GM19467 (cell line): ENCODE results near the gene ZNF624.
"Not testable (repeated sequence)": the region's sequence is repeated elsewhere in the genome, so short reads cannot be mapped to it uniquely, and the experiment has no call there.

Source experiments
- ATAC-seq: cut with Tn5 transposase; IDR thresholded peaks from one replicate; pipeline ENCODE4 v1.9.1; 2021; ENCODE audit warnings: mild to moderate bottlenecking, moderate library complexity; ENCODE audit not compliant: unreplicated experiment

Gene ZNF624

GRCh38 chr17:16653367-16654041 is at the start of gene ZNF624:
TSS of gene ZNF624 (minus strand) at chr17:16653850.
- ATAC-seq, result peak; percentile 86

GRCh38 chr17:16697603-16698002 is 44.0 kb upstream of the ZNF624 start:
- ATAC-seq, result not testable (repeated sequence)

- ATAC-seq, result not testable (repeated sequence)
These were observed 36.8 kb upstream of the ZNF624 start for GRCh38 chr17:16690447-16690846.

GRCh38 chr17:16689731-16690281 is 36.2 kb upstream of the ZNF624 start, which contains the start of gene CCDC144A:
TSS of gene CCDC144A (plus strand) at chr17:16690241. CDS start at chr17:16690401, 160 bp downstream.
- ATAC-seq, result not testable (repeated sequence)

- not testable (repeated sequence) for ATAC-seq
These were observed 33.5 kb upstream of the ZNF624 start for GRCh38 chr17:16687151-16687550.

GRCh38 chr17:16686019-16686418 is 32.4 kb upstream of the ZNF624 start:
- not testable (repeated sequence) for ATAC-seq

GRCh38 chr17:16683290-16684138 is 29.9 kb upstream of the ZNF624 start:
- ATAC-seq, result not testable (repeated sequence)

GRCh38 chr17:16676676-16677268 is 23.1 kb upstream of the ZNF624 start:
- ATAC-seq, result no peak

GRCh38 chr17:16666907-16667636 is 13.4 kb upstream of the ZNF624 start:
- not testable (repeated sequence) for ATAC-seq

- ATAC-seq, result not testable (repeated sequence)
These were observed 12.9 kb upstream of the ZNF624 start for GRCh38 chr17:16666553-16666906.

GRCh38 chr17:16662936-16663335 is 9.3 kb upstream of the ZNF624 start:
- ATAC-seq, result no peak

- ATAC-seq, result no peak
These were observed 7.6 kb upstream of the ZNF624 start for GRCh38 chr17:16661217-16661616.

- no peak for ATAC-seq
These were observed 743 bp downstream of the ZNF624 start for GRCh38 chr17:16652847-16653366.

- no peak for ATAC-seq
These were observed 1.4 kb downstream of the ZNF624 start for GRCh38 chr17:16652252-16652651.

GRCh38 chr17:16649585-16649984 is 4.1 kb downstream of the ZNF624 start:
- ATAC-seq, result no peak

GRCh38 chr17:16639438-16639837 is 14.2 kb downstream of the ZNF624 start:
- ATAC-seq, result no peak

- no peak for ATAC-seq
These were observed 30.4 kb downstream of the ZNF624 start for GRCh38 chr17:16623282-16623681.

GRCh38 chr17:16622540-16623277 is 30.9 kb downstream of the ZNF624 start:
- ATAC-seq, result no peak

- ATAC-seq, result no peak
These were observed 36.1 kb downstream of the ZNF624 start for GRCh38 chr17:16617481-16618060.
